ENCODE results near the gene PTGR2.
A peak's percentile ranks its signal among the peaks of the same experiment; 100 is the strongest.

The PTGR2 gene

DNA sequence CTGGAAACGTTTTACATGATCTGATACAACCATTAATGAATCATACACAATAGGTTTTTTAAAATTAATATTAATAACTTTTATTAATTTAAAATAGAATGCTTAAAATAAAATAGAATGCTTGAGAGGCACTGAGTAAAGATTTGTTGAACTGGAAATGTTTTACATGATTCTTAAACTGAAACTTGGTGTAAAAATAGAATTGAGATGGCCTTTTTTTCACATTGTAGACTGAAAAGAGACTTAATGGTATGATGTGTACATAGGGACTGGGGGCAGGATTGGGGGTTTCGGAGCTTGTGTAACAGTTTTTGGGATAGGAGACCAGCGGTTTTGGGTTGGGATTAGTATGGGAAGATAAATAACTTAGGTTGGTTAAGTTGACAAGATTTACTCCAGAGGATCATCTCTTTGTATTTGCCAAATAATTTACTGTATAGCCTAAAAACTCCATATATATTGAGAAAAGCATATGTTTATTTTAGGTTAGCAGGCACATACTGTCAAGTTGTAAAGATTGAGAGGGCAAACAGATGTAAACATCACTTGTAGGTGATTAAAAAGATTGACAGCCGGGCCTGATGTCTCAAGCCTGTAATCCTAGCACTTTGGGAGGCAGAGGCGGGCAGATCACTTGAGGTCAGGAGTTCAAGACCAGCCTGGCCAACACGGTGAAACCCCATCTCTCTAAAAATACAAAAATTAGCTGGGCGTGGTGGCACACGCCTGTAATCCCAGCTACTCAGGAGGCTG is 33.0 kb downstream of the PTGR2 start:
- DNase-seq (ENCODE audit: extremely low read depth, low read depth) = no peak
- H3K4me3 ChIP-seq (replicated peaks; ENCODE audit: low read depth, low read length) = no peak overlapping the region
- TF ChIP-seq CTCF (IDR thresholded peaks at IDR 0.05; ENCODE audit: low read depth, low read length, missing control alignments) = no peak

GRCh38 chr14:73886449-73887317 is 35.1 kb downstream of the PTGR2 start, which contains the start of gene ZNF410:
Gene ZNF410, plus strand, starts transcription at chr14:73886859. Its CDS starts 5,317 bp downstream, at chr14:73892176.
- peak; percentile 81 for DNase-seq (ENCODE audit: extremely low read depth, low read depth)
- no peak for TF ChIP-seq CTCF (IDR thresholded peaks at IDR 0.05; ENCODE audit: low read depth, low read length, missing control alignments)
- H3K4me3 ChIP-seq (replicated peaks; ENCODE audit: low read depth, low read length) = peak within 1 kb of the TSS; percentile 94

GRCh38 chr14:73887318-73887616 is 35.6 kb downstream of the PTGR2 start:
- no peak for TF ChIP-seq CTCF (IDR thresholded peaks at IDR 0.05; ENCODE audit: low read depth, low read length, missing control alignments)
- peak overlapping the region; percentile 94 for H3K4me3 ChIP-seq (replicated peaks; ENCODE audit: low read depth, low read length)
- DNase-seq (ENCODE audit: extremely low read depth, low read depth) = no peak

- peak overlapping the region; percentile 94 for H3K4me3 ChIP-seq (replicated peaks; ENCODE audit: low read depth, low read length)
- DNase-seq (ENCODE audit: extremely low read depth, low read depth) = no peak
- no peak for TF ChIP-seq CTCF (IDR thresholded peaks at IDR 0.05; ENCODE audit: low read depth, low read length, missing control alignments)
These were observed 36.2 kb downstream of the PTGR2 start for GRCh38 chr14:73887694-73888459.

DNA sequence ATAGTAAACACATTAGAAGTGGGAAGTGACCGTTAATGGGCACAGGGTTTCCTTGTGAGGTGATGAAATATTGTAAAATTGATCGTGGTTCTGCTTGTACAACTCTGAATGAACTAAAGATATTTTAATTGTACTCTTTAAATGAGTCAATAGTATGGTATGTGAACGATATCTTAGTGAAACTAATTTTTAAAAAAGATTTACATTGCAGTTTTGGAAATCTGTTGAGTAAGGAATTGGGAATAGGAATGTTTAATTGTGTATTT is 36.8 kb downstream of the PTGR2 start:
- peak overlapping the region; percentile 94 for H3K4me3 ChIP-seq (replicated peaks; ENCODE audit: low read depth, low read length)
- no peak for DNase-seq (ENCODE audit: extremely low read depth, low read depth)
- no peak for TF ChIP-seq CTCF (IDR thresholded peaks at IDR 0.05; ENCODE audit: low read depth, low read length, missing control alignments)

DNA sequence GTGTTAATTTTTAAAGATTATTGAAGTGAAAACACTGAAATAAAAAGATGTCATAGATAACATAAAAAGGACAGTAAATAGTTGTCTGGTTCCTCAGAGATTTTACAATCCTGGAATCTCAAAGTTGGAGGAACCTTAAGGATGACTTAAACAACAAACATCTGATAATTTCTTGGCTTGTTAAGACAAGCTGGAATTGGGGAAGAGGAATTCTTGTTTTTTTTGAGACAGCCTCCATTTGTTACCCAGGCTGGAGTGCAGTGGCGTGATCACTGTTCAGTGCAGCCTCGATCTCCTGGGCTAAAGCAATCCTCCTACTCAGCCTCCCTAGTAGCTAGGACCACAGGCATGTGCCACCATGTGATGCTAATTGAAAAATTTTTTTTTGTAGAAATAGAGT is 37.3 kb downstream of the PTGR2 start:
- H3K4me3 ChIP-seq (replicated peaks; ENCODE audit: low read depth, low read length) = no peak overlapping the region; the same call in 1 of the 2 replicates
- no peak for TF ChIP-seq CTCF (IDR thresholded peaks at IDR 0.05; ENCODE audit: low read depth, low read length, missing control alignments)
- no peak for DNase-seq (ENCODE audit: extremely low read depth, low read depth)

Measured in HFF-Myc (cell line).